Endodermal cell (in vitro differentiated cells): ENCODE data around the gene HDAC4. TPM values are rescaled to one million over a fixed set of nuclear protein-coding genes. Genes with fewer than 3 reads are reported as not detected.

Experiments used
- DNase-seq: peaks from one replicate; pipeline ENCODE4 v3.0.0-alpha.2; 2017
- H3K27ac ChIP-seq: 2 replicates; pipeline ENCODE4 v1.5.1; 2013; ENCODE audit warnings: mild to moderate bottlenecking, low read depth, low read length, moderate library complexity
- H3K27me3 ChIP-seq: 2 replicates; pipeline ENCODE4 v1.6.1; 2013; ENCODE audit warnings: mild to moderate bottlenecking, low read length, moderate library complexity; ENCODE audit not compliant: insufficient read depth, control insufficient read depth, poor library complexity, severe bottlenecking
- H3K36me3 ChIP-seq: 2 replicates; pipeline ENCODE4 v1.7.0; 2013; ENCODE audit warnings: mild to moderate bottlenecking, low read length, moderate library complexity; ENCODE audit not compliant: control insufficient read depth, insufficient read depth
- H3K4me1 ChIP-seq: one replicate; pipeline ENCODE4 v1.7.0; 2013; ENCODE audit warnings: low read length; ENCODE audit not compliant: control insufficient read depth, insufficient read depth
- H3K4me3 ChIP-seq: 2 replicates; pipeline ENCODE4 v1.5.1; 2013; ENCODE audit warnings: mild to moderate bottlenecking, low read length, moderate library complexity
- H3K9ac ChIP-seq: 2 replicates; pipeline ENCODE4 v1.6.1; 2013; ENCODE audit warnings: mild to moderate bottlenecking, low read length, moderate library complexity; ENCODE audit not compliant: poor library complexity, severe bottlenecking; ENCODE audit errors: extremely low read depth
- H3K9me3 ChIP-seq: 2 replicates; pipeline ENCODE4 v1.6.1; 2013; ENCODE audit warnings: mild to moderate bottlenecking, low read length, moderate library complexity; ENCODE audit not compliant: control insufficient read depth
- H3K27ac Mint-ChIP-seq: 2 replicates; pipeline ENCODE4 v1.8.0; 2020; ENCODE audit warnings: mixed read lengths
- H3K27me3 Mint-ChIP-seq: 2 replicates; pipeline ENCODE4 v1.8.0; 2021; ENCODE audit warnings: mild to moderate bottlenecking, mixed read lengths; ENCODE audit not compliant: insufficient read depth
- H3K36me3 Mint-ChIP-seq: 2 replicates; pipeline ENCODE4 v1.8.0; 2020; ENCODE audit warnings: low read depth, mixed read lengths
- H3K4me1 Mint-ChIP-seq: 2 replicates; pipeline ENCODE4 v1.8.0; 2020; ENCODE audit warnings: mixed read lengths
- H3K4me3 Mint-ChIP-seq: 2 replicates; pipeline ENCODE4 v1.8.0; 2020; ENCODE audit warnings: mild to moderate bottlenecking, moderate library complexity, mixed read lengths
- H3K9me3 Mint-ChIP-seq: 2 replicates; pipeline ENCODE4 v1.8.0; 2020; ENCODE audit warnings: mild to moderate bottlenecking, mixed read lengths
- WGBS, 2 experiments: methylation state at CpG; one replicate each; pipeline versions ENCODE4 v1.1.5 to v1.1.7; 2013; ENCODE audit warnings: missing lambda C conversion rate in 2 of 2, mixed read lengths in 1 of 2; ENCODE audit not compliant: insufficient coverage in 1 of 2, insufficient read length in 1 of 2; 5-methylcytosine and 5-hydroxymethylcytosine counted together
- total RNA-seq, 2 donors: library from RNA; stranded (reverse); fragmentation: NEBNext Ultra II Directional in 1 of 2; extraction: Animal tissue kit (Norgen Biotek cat#: 25700) in 1 of 2; gene quantifications; 2 replicates in 1 of 2; 3 replicates in 1 of 2; pipeline ENCODE4 v1.2.1, GENCODE V29; 2021
- TF ChIP-seq, protein P1 (sequence below): fragments of 200-600 bp; sonication (generic); conservative IDR thresholded peaks from 2 replicates; pipeline ENCODE4 v1.5.0; 2021; ENCODE audit warnings: antibody characterized with exemption, mild to moderate bottlenecking

The HDAC4 gene
- total RNA-seq, 2 donors from 2014 or later, result 45.7 to 51.2 TPM

DNA sequence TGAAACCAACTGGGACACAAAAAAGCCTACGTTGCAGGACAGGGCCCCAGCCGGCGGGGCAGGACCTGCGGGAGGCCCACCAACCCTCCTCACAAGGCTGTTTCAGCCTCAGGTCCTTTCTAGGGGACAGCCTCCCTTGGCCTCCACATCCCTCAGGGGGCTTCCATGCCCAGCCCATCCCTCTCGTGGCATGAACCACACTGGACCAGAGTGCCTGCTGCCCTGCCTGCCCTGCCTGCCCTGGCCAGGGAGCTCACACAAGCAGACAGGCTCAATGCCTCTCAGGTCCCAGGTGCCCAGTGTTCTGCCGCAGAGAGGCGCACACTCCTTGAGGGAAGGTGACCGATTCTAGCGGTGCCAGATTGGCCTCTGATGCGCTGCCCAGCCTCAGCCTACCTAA, 57.4 kb downstream of the HDAC4 start:
- Mint-ChIP-seq H3K9me3 (no peaks in the 10 kb centered on the region), H3K4me1 (no peaks in the 10 kb centered on the region), H3K36me3 (peaks cover 10% of the 10 kb centered on the region), H3K27me3 (no peaks in the 10 kb centered on the region), H3K4me3 (no peak overlapping the region), H3K27ac (no peak overlapping the region)
- Histone ChIP-seq H3K27ac (no peak overlapping the region), H3K9me3 (peaks cover 6% of the 10 kb centered on the region), H3K36me3 (no peaks in the 10 kb centered on the region), H3K9ac (no peak overlapping the region), H3K4me3 (no peak overlapping the region), H3K27me3 (no peaks in the 10 kb centered on the region), H3K4me1 (no peaks in the 10 kb centered on the region)
- DNase-seq, result no peak
- TF ChIP-seq, protein P1, sequence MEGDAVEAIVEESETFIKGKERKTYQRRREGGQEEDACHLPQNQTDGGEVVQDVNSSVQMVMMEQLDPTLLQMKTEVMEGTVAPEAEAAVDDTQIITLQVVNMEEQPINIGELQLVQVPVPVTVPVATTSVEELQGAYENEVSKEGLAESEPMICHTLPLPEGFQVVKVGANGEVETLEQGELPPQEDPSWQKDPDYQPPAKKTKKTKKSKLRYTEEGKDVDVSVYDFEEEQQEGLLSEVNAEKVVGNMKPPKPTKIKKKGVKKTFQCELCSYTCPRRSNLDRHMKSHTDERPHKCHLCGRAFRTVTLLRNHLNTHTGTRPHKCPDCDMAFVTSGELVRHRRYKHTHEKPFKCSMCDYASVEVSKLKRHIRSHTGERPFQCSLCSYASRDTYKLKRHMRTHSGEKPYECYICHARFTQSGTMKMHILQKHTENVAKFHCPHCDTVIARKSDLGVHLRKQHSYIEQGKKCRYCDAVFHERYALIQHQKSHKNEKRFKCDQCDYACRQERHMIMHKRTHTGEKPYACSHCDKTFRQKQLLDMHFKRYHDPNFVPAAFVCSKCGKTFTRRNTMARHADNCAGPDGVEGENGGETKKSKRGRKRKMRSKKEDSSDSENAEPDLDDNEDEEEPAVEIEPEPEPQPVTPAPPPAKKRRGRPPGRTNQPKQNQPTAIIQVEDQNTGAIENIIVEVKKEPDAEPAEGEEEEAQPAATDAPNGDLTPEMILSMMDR, result no peak
- 93 to 99% methylated on average over 7 to 10 of the region's 10 CpGs for WGBS, 2 experiments

DNA sequence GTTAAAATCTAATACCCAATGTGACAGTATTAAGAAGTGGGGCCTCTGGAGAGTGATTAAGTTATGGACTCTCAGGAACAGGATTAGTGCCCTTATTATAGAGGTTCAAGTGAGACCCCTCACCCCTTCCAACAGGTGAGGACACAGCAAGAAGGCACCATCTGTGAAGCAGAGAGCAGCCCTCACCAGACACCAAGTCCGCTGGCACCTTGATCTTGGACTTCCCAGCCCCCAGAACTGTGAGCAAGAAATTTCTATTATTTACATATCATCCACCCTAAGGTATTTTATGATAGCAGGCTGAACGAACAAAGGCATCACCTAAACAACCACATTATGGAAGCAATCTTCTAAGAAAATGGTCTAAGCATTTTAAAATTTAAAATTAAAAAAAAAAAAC, 59.0 kb downstream of the HDAC4 start:
- no peak for DNase-seq
- no peak overlapping the region for H3K4me3 Mint-ChIP-seq
- H3K4me1 Mint-ChIP-seq, result peaks cover 8% of the 10 kb centered on the region
- Histone ChIP-seq H3K9me3 (peaks cover 3% of the 10 kb centered on the region), H3K27me3 (no peaks in the 10 kb centered on the region), H3K27ac (no peak overlapping the region), H3K9ac (no peak overlapping the region), H3K36me3 (no peaks in the 10 kb centered on the region), H3K4me3 (no peak overlapping the region), H3K4me1 (no peaks in the 10 kb centered on the region)
- H3K27me3 Mint-ChIP-seq, result no peaks in the 10 kb centered on the region
- no peaks in the 10 kb centered on the region for H3K9me3 Mint-ChIP-seq
- H3K36me3 Mint-ChIP-seq, result peaks cover 10% of the 10 kb centered on the region
- WGBS, 2 experiments, result 98 to 100% methylated on average over 1 to 2 of the region's 2 CpGs
- no peak overlapping the region for H3K27ac Mint-ChIP-seq
- TF ChIP-seq, protein P1, result no peak

DNA sequence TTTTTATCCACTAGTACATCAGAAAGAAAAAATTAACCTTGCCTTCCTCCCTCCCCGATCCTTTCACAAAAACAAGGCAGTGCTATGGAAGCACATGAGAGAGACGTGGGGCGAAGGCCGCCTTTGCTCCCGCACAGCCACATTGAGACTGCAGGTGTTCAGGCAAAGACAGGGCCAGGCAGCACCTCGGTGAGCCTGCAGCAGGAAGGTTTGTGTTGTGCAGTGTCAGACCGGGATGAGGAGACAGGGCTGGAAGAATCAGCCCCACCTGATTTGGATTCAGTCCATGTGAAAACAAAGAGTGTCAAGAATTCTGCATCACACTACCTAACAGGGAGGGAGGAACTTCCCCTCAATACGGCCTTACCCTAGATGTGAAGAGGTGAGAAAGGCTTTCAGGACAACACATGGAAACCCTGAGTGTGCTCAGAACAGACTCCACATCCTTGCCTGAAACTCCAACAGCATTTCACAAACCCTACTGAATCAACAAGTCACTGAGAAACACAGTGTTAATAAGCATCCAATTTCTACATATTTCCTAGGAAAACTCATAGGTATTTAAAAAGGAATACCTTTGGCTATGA, 59.6 kb downstream of the HDAC4 start:
- H3K9me3 ChIP-seq, result no peaks in the 10 kb centered on the region
- H3K4me3 Mint-ChIP-seq, result no peak overlapping the region
- H3K4me3 ChIP-seq, result no peak overlapping the region
- H3K4me1 Mint-ChIP-seq, result peaks cover 8% of the 10 kb centered on the region
- no peak overlapping the region for H3K27ac ChIP-seq
- no peaks in the 10 kb centered on the region for H3K4me1 ChIP-seq
- WGBS, 2 experiments, result 92 to 96% methylated on average over 4 to 8 of the region's 8 CpGs
- H3K36me3 Mint-ChIP-seq, result peaks cover 10% of the 10 kb centered on the region
- H3K27ac Mint-ChIP-seq, result no peak overlapping the region
- no peaks in the 10 kb centered on the region for H3K36me3 ChIP-seq
- H3K27me3 Mint-ChIP-seq, result no peaks in the 10 kb centered on the region
- no peak overlapping the region for H3K9ac ChIP-seq
- TF ChIP-seq, protein P1, result no peak
- no peaks in the 10 kb centered on the region for H3K9me3 Mint-ChIP-seq
- H3K27me3 ChIP-seq, result no peaks in the 10 kb centered on the region
- DNase-seq, result no peak
